HepG2 (cell line): Measurements from ENCODE around the gene CDK5RAP1. TPM values are rescaled to one million over a fixed set of nuclear protein-coding genes. Genes with fewer than 3 reads are reported as not detected.

Experiments
- ATAC-seq: fragments of 200-7000 bp; cut with Tn5 transposase; 3 replicates; pipeline ENCODE4 v1.9.1; 2020; ENCODE audit warnings: mild to moderate bottlenecking, moderate library complexity
- BruUV-seq: library from RNA; stranded (reverse); fragments of 400-500 nt; replicated peaks from 2 replicates; lab custom pipeline; 2021; lab: Mats Ljungman, UMichigan
- CTCF ChIA-PET: fragments of 300-600 bp; formaldehyde crosslinking; extraction: SDS; loops from one replicate; lab custom pipeline; 2021; ENCODE audit warnings: low total read pairs, inconsistent platforms, low intra/inter-chr PET ratio; lab: Yijun Ruan, JAX
- POLR2A ChIA-PET: fragments of 350-600 bp; sonication (Branson Sonifier 250); formaldehyde crosslinking; loops from one replicate; lab custom pipeline; 2020; ENCODE audit warnings: antibody characterized with exemption, inconsistent platforms; lab: Yijun Ruan, JAX
- DNase-seq: peaks from one replicate; pipeline ENCODE4 v3.0.0-alpha.2; 2015; ENCODE audit warnings: low spot score
- FAIRE-seq: peaks from 3 replicates; lab custom pipeline; 2011; peaks lifted over from hg19 to GRCh38; lab: Jason Lieb, UNC
- H2AFZ ChIP-seq: one replicate; pipeline ENCODE4 v1.6.1; 2011; ENCODE audit warnings: low read length, inconsistent platforms
- H3K27ac ChIP-seq: fragments of 300-600 bp; 3 replicates; pipeline ENCODE4 v1.8.0; 2011; ENCODE audit warnings: mixed run types, mild to moderate bottlenecking, mixed read lengths, low read length, inconsistent platforms; ENCODE audit not compliant: insufficient read depth; ENCODE audit errors: extremely low read length
- H3K27me3 ChIP-seq, 2 experiments: fragments of 200-600 bp in 1 of 2; 2 replicates in 1 of 2; 3 replicates in 1 of 2; pipeline versions ENCODE4 v1.6.0 to v1.8.0; 2011; ENCODE audit warnings: low read length in 2 of 2, mild to moderate bottlenecking in 2 of 2, moderate library complexity in 2 of 2, inconsistent platforms in 1 of 2; ENCODE audit not compliant: insufficient read depth in 2 of 2, control insufficient read depth in 1 of 2
- H3K36me3 ChIP-seq, 2 experiments: fragments of 200-600 bp in 1 of 2; replicated peaks in 1 of 2; 2 replicates in 1 of 2; 3 replicates in 1 of 2; pipeline versions ENCODE4 v1.5.1 to v1.8.0; 2011; ENCODE audit warnings: low read length in 2 of 2, inconsistent platforms in 1 of 2; ENCODE audit not compliant: insufficient read depth in 2 of 2, control insufficient read depth in 1 of 2
- H3K4me1 ChIP-seq: 2 replicates; pipeline ENCODE4 v1.5.1; 2012; ENCODE audit warnings: low read length, inconsistent platforms; ENCODE audit not compliant: insufficient read depth
- H3K4me2 ChIP-seq: 2 replicates; pipeline ENCODE4 v1.6.0; 2011; ENCODE audit warnings: low read depth, low read length, inconsistent platforms
- H3K4me3 ChIP-seq, 3 experiments: fragments of 200-600 bp in 1 of 3; sonication (generic), shearing (Covaris generic) in 1 of 3; replicated peaks in 1 of 3; 2 replicates each; pipeline ENCODE4 v1.5.1; 2011 to 2016; ENCODE audit warnings: low read length in 3 of 3, inconsistent platforms in 2 of 3, low read depth in 2 of 3, mild to moderate bottlenecking in 2 of 3, control low read depth in 1 of 3, mixed read lengths in 1 of 3; ENCODE audit not compliant: insufficient read depth in 1 of 3
- H3K79me2 ChIP-seq: one replicate; pipeline ENCODE4 v1.6.1; 2011; ENCODE audit warnings: low read length, inconsistent platforms; ENCODE audit not compliant: insufficient read depth
- H3K9ac ChIP-seq: 2 replicates; pipeline ENCODE4 v1.6.0; 2011; ENCODE audit warnings: mild to moderate bottlenecking, low read depth, low read length, inconsistent platforms; ENCODE audit not compliant: insufficient read depth
- H3K9me3 ChIP-seq: 2 replicates; pipeline ENCODE4 v1.5.1; 2012; ENCODE audit warnings: mild to moderate bottlenecking, low read length
- H4K20me1 ChIP-seq: 2 replicates; pipeline ENCODE4 v1.6.0; 2011; ENCODE audit warnings: inconsistent platforms, mild to moderate bottlenecking, low read length, moderate library complexity; ENCODE audit not compliant: insufficient read depth
- BORCS8-MEF2B ChIP-seq: sonication (generic); formaldehyde crosslinking; IDR thresholded peaks from 2 replicates; pipeline ENCODE4 v1.8.0; 2022; ENCODE audit warnings: mild to moderate bottlenecking, missing genetic modification reagents
- HDAC2 ChIP-seq: sonication (generic); formaldehyde crosslinking; IDR thresholded peaks from 2 replicates; pipeline ENCODE4 v1.4.0; 2020; ENCODE audit warnings: missing genetic modification reagents
- HDAC6 ChIP-seq: fragments of 200-600 bp; sonication (generic); IDR thresholded peaks from 2 replicates; pipeline ENCODE4 v1.7.0; 2017; ENCODE audit warnings: mild to moderate bottlenecking, antibody characterized with exemption, low read length, low read depth
- HOXA9 ChIP-seq: sonication (generic); formaldehyde crosslinking; IDR thresholded peaks from 2 replicates; pipeline ENCODE4 v1.8.1; 2022; ENCODE audit warnings: missing genetic modification reagents, mild to moderate bottlenecking, moderate library complexity, borderline replicate concordance
- MAFK ChIP-seq, 2 experiments: IDR thresholded peaks in 1 of 2; conservative IDR thresholded peaks in 1 of 2; 2 replicates each; pipeline ENCODE4 v1.6.1; 2011; ENCODE audit warnings: improper control_type of control experiment in 2 of 2, low read length in 2 of 2
- RBAK ChIP-seq: sonication (generic); formaldehyde crosslinking; IDR thresholded peaks from 2 replicates; pipeline ENCODE4 v1.5.1; 2020; ENCODE audit warnings: mild to moderate bottlenecking, missing genetic modification reagents
- RBM39 ChIP-seq: fragments of 200-400 bp; formaldehyde crosslinking; IDR thresholded peaks from one replicate; pipeline ENCODE4 v1.6.1; 2018; ENCODE audit warnings: antibody characterized with exemption, mild to moderate bottlenecking, low read depth, low read length; ENCODE audit not compliant: poor library complexity, severe bottlenecking
- TP53 ChIP-seq: sonication (generic); formaldehyde crosslinking; conservative IDR thresholded peaks from 2 replicates; pipeline ENCODE4 v1.4.0; 2020; ENCODE audit warnings: missing genetic modification reagents
- XBP1 ChIP-seq: sonication (generic); formaldehyde crosslinking; IDR thresholded peaks from 2 replicates; pipeline ENCODE4 v1.5.0; 2020; ENCODE audit warnings: missing genetic modification reagents
- ZFP36L2 ChIP-seq: sonication (generic); formaldehyde crosslinking; IDR thresholded peaks from 2 replicates; pipeline ENCODE4 v1.4.0; 2020; ENCODE audit warnings: missing genetic modification reagents
- ZNF569 ChIP-seq: sonication (generic); formaldehyde crosslinking; IDR thresholded peaks from 2 replicates; pipeline ENCODE4 v1.5.0; 2020; ENCODE audit warnings: mild to moderate bottlenecking, missing genetic modification reagents, moderate library complexity, borderline replicate concordance
- ZNF660 ChIP-seq: sonication (generic); formaldehyde crosslinking; IDR thresholded peaks from 2 replicates; pipeline ENCODE4 v1.5.1; 2020; ENCODE audit warnings: mild to moderate bottlenecking, low read depth, missing genetic modification reagents, borderline replicate concordance
- ZNF792 ChIP-seq: IDR thresholded peaks from 2 replicates; pipeline ENCODE4 v1.6.1; 2016
- WGBS: methylation state at CpG from one replicate; pipeline ENCODE4 v1.1.6; 2017; ENCODE audit warnings: low lambda C conversion rate; 5-methylcytosine and 5-hydroxymethylcytosine counted together
- in situ Hi-C: cut with HindIII; loops from 2 replicates; pipeline ENCODE4 v1.10.0; 2017; ENCODE audit warnings: low pct_unique_long_range_greater_than_20kb; ENCODE audit not compliant: extremely low pct_ligation_motif_present
- intact Hi-C: fragments of 100-400 bp; cut with micrococcal nuclease; formaldehyde crosslinking; loops from one replicate; pipeline ENCODE4 v1.10.0; 2022; ENCODE audit not compliant: unreplicated experiment
- polyA plus RNA-seq, 8 experiments: library from polyadenylated mRNA; depleted of rRNA in 3 of 8; stranded (reverse) in 7 of 8; unstranded in 1 of 8; fragments of >200 nt; fragmentation: Illumina TruSeq in 4 of 8; extraction: Trizol in 4 of 8; gene quantifications; 2 replicates each; pipeline versions ENCODE4 v1.2.1 to v1.2.3, GENCODE V29; 2011 to 2016; ENCODE audit warnings: low read depth in 4 of 8, missing spikeins in 1 of 8, mixed read lengths in 1 of 8; ENCODE audit not compliant: insufficient read depth in 1 of 8
- total RNA-seq, 5 experiments: library from RNA; depleted of rRNA; stranded (reverse); fragments of >200 nt; fragmentation: Illumina TruSeq; extraction: Trizol; gene quantifications; 2 replicates each; pipeline ENCODE4 v1.2.3, GENCODE V29; 2016; ENCODE audit warnings: low read depth in 1 of 5
- TF ChIP-seq, protein P1 (sequence below): IDR thresholded peaks from 2 replicates; pipeline ENCODE4 v1.4.0; 2020; ENCODE audit warnings: mild to moderate bottlenecking, missing genetic modification reagents
- TF ChIP-seq, protein P2 (sequence below): sonication (generic); formaldehyde crosslinking; IDR thresholded peaks from 2 replicates; pipeline ENCODE4 v1.8.1; 2022; ENCODE audit warnings: mild to moderate bottlenecking, missing genetic modification reagents
- TF ChIP-seq, protein P3 (sequence below): sonication (generic); formaldehyde crosslinking; IDR thresholded peaks from 2 replicates; pipeline ENCODE4 v1.8.0; 2022; ENCODE audit warnings: mild to moderate bottlenecking, missing genetic modification reagents, moderate library complexity

CDK5RAP1 gene
- total and polyA plus RNA-seq, 2 of the 13 experiments (the other 11 are each of a cell fraction or from before 2014, with no cell fraction given), result 53.6 to 98.2 TPM

DNA sequence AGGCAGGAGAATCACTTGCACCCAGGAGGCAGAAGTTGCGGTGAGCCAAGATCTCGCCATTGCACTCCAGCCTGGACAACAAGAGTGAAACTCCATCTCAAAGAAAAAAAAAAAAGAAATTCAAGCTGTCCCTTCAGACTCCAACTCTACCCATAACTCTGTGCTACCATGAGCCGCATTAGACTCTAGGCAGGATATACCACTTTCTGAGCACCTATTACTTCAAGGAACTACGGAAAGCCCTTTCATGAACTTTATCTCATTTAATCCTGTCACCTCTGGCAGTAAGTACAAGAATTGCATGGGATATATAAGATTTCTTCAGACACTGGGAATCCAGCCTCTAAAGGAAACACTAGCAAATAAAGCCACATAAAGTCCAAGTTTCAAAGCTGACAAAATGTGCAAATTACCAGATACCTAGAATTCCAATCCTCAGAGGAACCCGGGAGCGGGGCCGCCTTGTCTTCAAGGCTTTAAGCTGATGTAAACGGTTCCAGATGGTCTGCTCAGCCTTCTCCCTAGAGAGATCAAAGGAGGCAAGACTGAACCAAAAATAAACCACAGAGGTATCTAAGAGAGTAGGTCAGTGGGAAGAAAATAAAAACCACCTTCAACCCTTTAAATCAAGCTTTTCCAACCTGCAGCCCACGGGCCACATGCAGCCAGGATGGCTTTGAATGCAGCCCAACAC is 9.4 kb downstream of the CDK5RAP1 start:
- POLR2A ChIA-PET, result interaction anchor here (1.2 kb wide), 1 partner anchor 19 kb away, joined by 4 read pairs; no protein-coding TSS in a partner anchor
- Histone ChIP-seq H3K4me1 (peaks cover 19% of the 10 kb centered on the region), H2AFZ (no peak overlapping the region), H3K27ac (no peak overlapping the region), H3K4me3 (no peak overlapping the region), H3K9ac (no peak overlapping the region), H3K79me2 (peaks cover under 1% of the 10 kb centered on the region), H3K9me3 (no peaks in the 10 kb centered on the region), H3K36me3 (peaks cover 24 to 72% of the 10 kb centered on the region in 2 experiments), H3K27me3 (no peaks in the 10 kb centered on the region), H3K4me2 (no peak overlapping the region), H4K20me1 (no peaks in the 10 kb centered on the region)
- in situ Hi-C loops, result no loop called here
- intact Hi-C loops, result no loop called here
- CTCF ChIA-PET, result no interaction called here
- DNase-seq (no peak), ATAC-seq (no peak), FAIRE-seq (no peak)
- BruUV-seq, result no TSS peak
- WGBS, result 95% methylated on average over 9 of the region's 9 CpGs
- TF ChIP-seq ZNF792 (CRISPR knock-in tag) (no peak), ZNF660 (CRISPR knock-in tag) (no peak), ZNF569 (CRISPR knock-in tag) (no peak), TP53 (CRISPR knock-in tag) (no peak), RBAK (no peak), HDAC6 (no peak), BORCS8-MEF2B (CRISPR knock-in tag) (no peak), MAFK (conservative IDR thresholded peaks at IDR 0.05 in 1 of 2, IDR thresholded peaks at IDR 0.05 in 1 of 2; ENCODE audit: low read length in 2 of 2) (no peak), XBP1 (CRISPR knock-in tag) (no peak), HDAC2 (CRISPR knock-in tag) (no peak), HOXA9 (CRISPR knock-in tag) (no peak), RBM39 (no peak), ZFP36L2 (CRISPR knock-in tag) (no peak)
- TF ChIP-seq, protein P1, sequence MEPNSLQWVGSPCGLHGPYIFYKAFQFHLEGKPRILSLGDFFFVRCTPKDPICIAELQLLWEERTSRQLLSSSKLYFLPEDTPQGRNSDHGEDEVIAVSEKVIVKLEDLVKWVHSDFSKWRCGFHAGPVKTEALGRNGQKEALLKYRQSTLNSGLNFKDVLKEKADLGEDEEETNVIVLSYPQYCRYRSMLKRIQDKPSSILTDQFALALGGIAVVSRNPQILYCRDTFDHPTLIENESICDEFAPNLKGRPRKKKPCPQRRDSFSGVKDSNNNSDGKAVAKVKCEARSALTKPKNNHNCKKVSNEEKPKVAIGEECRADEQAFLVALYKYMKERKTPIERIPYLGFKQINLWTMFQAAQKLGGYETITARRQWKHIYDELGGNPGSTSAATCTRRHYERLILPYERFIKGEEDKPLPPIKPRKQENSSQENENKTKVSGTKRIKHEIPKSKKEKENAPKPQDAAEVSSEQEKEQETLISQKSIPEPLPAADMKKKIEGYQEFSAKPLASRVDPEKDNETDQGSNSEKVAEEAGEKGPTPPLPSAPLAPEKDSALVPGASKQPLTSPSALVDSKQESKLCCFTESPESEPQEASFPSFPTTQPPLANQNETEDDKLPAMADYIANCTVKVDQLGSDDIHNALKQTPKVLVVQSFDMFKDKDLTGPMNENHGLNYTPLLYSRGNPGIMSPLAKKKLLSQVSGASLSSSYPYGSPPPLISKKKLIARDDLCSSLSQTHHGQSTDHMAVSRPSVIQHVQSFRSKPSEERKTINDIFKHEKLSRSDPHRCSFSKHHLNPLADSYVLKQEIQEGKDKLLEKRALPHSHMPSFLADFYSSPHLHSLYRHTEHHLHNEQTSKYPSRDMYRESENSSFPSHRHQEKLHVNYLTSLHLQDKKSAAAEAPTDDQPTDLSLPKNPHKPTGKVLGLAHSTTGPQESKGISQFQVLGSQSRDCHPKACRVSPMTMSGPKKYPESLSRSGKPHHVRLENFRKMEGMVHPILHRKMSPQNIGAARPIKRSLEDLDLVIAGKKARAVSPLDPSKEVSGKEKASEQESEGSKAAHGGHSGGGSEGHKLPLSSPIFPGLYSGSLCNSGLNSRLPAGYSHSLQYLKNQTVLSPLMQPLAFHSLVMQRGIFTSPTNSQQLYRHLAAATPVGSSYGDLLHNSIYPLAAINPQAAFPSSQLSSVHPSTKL (CRISPR knock-in tag), result no peak
- TF ChIP-seq, protein P2, sequence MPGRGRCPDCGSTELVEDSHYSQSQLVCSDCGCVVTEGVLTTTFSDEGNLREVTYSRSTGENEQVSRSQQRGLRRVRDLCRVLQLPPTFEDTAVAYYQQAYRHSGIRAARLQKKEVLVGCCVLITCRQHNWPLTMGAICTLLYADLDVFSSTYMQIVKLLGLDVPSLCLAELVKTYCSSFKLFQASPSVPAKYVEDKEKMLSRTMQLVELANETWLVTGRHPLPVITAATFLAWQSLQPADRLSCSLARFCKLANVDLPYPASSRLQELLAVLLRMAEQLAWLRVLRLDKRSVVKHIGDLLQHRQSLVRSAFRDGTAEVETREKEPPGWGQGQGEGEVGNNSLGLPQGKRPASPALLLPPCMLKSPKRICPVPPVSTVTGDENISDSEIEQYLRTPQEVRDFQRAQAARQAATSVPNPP (CRISPR knock-in tag), result no peak
- TF ChIP-seq, protein P3, sequence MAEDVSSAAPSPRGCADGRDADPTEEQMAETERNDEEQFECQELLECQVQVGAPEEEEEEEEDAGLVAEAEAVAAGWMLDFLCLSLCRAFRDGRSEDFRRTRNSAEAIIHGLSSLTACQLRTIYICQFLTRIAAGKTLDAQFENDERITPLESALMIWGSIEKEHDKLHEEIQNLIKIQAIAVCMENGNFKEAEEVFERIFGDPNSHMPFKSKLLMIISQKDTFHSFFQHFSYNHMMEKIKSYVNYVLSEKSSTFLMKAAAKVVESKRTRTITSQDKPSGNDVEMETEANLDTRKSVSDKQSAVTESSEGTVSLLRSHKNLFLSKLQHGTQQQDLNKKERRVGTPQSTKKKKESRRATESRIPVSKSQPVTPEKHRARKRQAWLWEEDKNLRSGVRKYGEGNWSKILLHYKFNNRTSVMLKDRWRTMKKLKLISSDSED, result no peak
